ENCODE measurements around the gene CRHBP.
"Not testable (repeated sequence)": the region's sequence is repeated elsewhere in the genome, so short reads cannot be mapped to it uniquely, and the experiment has no call there.

The CRHBP gene

GRCh38 chr5:76952795-76953536 lies at the start of gene CRHBP:
Gene CRHBP (plus strand): TSS chr5:76953045. CDS start chr5:76953135, 90 bp downstream.
- Mint-ChIP-seq H3K27ac (no peak within 1 kb of the TSS), H3K36me3 (ENCODE audit: low read depth) (no peaks in the 10 kb centered on the region), H3K9me3 (no peaks in the 10 kb centered on the region), H3K4me3 (peak within 1 kb of the TSS; percentile 31), H3K4me1 (ENCODE audit: low read depth) (peaks cover 10% of the 10 kb centered on the region), H3K27me3 (peaks cover 55% of the 10 kb centered on the region)
- DNase-seq: no peak

- no peaks in the 10 kb centered on the region for H3K27me3 Mint-ChIP-seq
- no peak overlapping the region for H3K4me3 Mint-ChIP-seq
- no peaks in the 10 kb centered on the region for H3K9me3 Mint-ChIP-seq
- no peak overlapping the region for H3K27ac Mint-ChIP-seq
- H3K36me3 Mint-ChIP-seq (ENCODE audit: low read depth): no peaks in the 10 kb centered on the region
- no peaks in the 10 kb centered on the region for H3K4me1 Mint-ChIP-seq (ENCODE audit: low read depth)
- DNase-seq: no peak
Measured at GRCh38 chr5:76908166-76908565, 44.7 kb upstream of the CRHBP start.

DNA sequence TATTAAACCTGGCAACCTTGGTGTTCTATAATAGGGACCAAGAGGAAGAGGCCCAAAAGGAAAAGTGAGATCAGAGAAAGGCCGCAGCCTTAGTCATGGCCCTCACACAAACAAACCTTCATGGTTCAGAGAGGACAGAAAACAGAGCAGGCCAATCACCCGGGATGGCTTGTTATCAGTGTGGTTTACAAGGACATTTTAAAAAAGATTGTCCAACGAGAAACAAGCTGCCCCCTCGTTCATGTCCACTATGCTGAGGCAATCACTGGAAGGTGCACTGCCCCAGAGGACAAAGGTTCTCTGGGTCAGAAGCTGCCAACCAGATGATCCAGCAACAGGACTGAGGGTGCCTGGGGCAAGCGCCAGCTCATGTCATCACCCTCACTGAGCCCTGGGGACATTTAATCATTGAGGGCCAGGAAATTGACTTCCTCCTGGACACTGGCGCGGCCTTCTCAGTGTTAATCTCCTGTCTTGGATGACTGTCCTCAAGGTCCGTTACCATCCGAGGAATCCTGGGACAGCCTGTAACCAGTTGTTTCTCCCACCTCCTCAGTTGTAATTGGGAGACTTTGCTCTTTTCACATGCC lies 42.4 kb upstream of the CRHBP start:
- not testable (repeated sequence) for H3K9me3 Mint-ChIP-seq; H3K36me3 Mint-ChIP-seq (ENCODE audit: low read depth); H3K4me1 Mint-ChIP-seq (ENCODE audit: low read depth); DNase-seq; H3K4me3 Mint-ChIP-seq; H3K27me3 Mint-ChIP-seq; H3K27ac Mint-ChIP-seq

GRCh38 chr5:76914671-76915070 lies 38.2 kb upstream of the CRHBP start:
- H3K36me3 Mint-ChIP-seq (ENCODE audit: low read depth); H3K9me3 Mint-ChIP-seq; DNase-seq; H3K27me3 Mint-ChIP-seq; H3K4me1 Mint-ChIP-seq (ENCODE audit: low read depth); H3K27ac Mint-ChIP-seq; H3K4me3 Mint-ChIP-seq: not testable (repeated sequence)

- H3K36me3 Mint-ChIP-seq (ENCODE audit: low read depth): peaks cover 4% of the 10 kb centered on the region
- H3K27ac Mint-ChIP-seq: no peak overlapping the region
- H3K4me3 Mint-ChIP-seq: no peak overlapping the region
- H3K9me3 Mint-ChIP-seq: peaks cover 5% of the 10 kb centered on the region
- H3K4me1 Mint-ChIP-seq (ENCODE audit: low read depth): no peaks in the 10 kb centered on the region
- DNase-seq: no peak
- peaks cover 4% of the 10 kb centered on the region for H3K27me3 Mint-ChIP-seq
Measured at GRCh38 chr5:76918539-76918938, 34.3 kb upstream of the CRHBP start.

- no peaks in the 10 kb centered on the region for H3K27me3 Mint-ChIP-seq
- H3K36me3 Mint-ChIP-seq (ENCODE audit: low read depth): no peaks in the 10 kb centered on the region
- no peak for DNase-seq
- H3K27ac Mint-ChIP-seq: no peak overlapping the region
- no peak overlapping the region for H3K4me3 Mint-ChIP-seq
- H3K4me1 Mint-ChIP-seq (ENCODE audit: low read depth): no peaks in the 10 kb centered on the region
- no peaks in the 10 kb centered on the region for H3K9me3 Mint-ChIP-seq
Measured at GRCh38 chr5:76920491-76920890, 32.4 kb upstream of the CRHBP start.

GRCh38 chr5:76926329-76927105 lies 26.3 kb upstream of the CRHBP start:
- no peak for DNase-seq
- no peaks in the 10 kb centered on the region for H3K9me3 Mint-ChIP-seq
- no peak overlapping the region for H3K4me3 Mint-ChIP-seq
- no peak overlapping the region for H3K27ac Mint-ChIP-seq
- H3K27me3 Mint-ChIP-seq: peaks cover 4% of the 10 kb centered on the region
- H3K4me1 Mint-ChIP-seq (ENCODE audit: low read depth): no peaks in the 10 kb centered on the region
- no peaks in the 10 kb centered on the region for H3K36me3 Mint-ChIP-seq (ENCODE audit: low read depth)

DNA sequence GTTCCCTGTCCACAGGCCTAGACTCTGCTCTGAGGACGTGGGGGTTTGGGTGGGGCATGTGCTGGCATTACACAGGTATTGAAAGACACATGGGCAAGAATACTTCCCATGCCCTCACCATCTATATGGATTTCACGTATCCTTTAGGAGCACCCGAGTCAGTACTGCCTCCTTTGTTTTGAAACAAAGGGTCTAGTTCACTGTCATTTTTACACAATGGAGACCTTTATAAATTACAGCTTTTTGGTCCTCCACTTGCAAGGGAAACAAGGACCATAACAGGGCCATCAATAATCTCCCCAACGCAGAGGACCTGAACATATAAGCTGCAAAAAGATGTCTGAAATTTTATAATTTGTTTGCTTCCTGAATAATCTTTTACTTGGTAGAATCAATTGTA lies 24.9 kb upstream of the CRHBP start:
- Mint-ChIP-seq H3K4me3 (no peak overlapping the region), H3K27ac (no peak overlapping the region), H3K9me3 (no peaks in the 10 kb centered on the region), H3K27me3 (peaks cover 4% of the 10 kb centered on the region), H3K4me1 (ENCODE audit: low read depth) (no peaks in the 10 kb centered on the region), H3K36me3 (ENCODE audit: low read depth) (no peaks in the 10 kb centered on the region)
- DNase-seq: no peak

DNA sequence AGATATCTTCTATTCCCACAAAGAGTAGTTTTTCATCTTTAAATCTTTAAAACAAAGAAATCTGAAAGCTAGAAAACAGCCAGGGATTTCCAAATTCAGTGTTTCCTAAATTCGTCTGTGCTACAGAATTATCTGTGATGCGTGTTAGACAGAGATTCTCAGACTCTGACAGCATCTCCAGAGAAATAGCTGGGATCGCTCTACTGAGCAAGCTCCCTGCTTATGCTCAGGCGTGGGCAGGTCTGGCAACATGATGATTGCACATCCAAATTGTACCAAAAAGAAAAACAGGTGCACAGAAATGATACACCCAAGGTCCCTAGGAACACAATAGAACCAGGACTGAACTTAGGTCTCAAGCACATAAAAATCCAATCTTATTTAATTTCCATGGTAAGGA lies 22.8 kb upstream of the CRHBP start:
- H3K36me3 Mint-ChIP-seq (ENCODE audit: low read depth): no peaks in the 10 kb centered on the region
- H3K27me3 Mint-ChIP-seq: peaks cover 13% of the 10 kb centered on the region
- no peak overlapping the region for H3K27ac Mint-ChIP-seq
- DNase-seq: no peak
- no peaks in the 10 kb centered on the region for H3K9me3 Mint-ChIP-seq
- H3K4me3 Mint-ChIP-seq: no peak overlapping the region
- H3K4me1 Mint-ChIP-seq (ENCODE audit: low read depth): no peaks in the 10 kb centered on the region

GRCh38 chr5:76938177-76938576 lies 14.7 kb upstream of the CRHBP start:
- no peaks in the 10 kb centered on the region for H3K36me3 Mint-ChIP-seq (ENCODE audit: low read depth)
- H3K27ac Mint-ChIP-seq: no peak overlapping the region
- peaks cover 15% of the 10 kb centered on the region for H3K27me3 Mint-ChIP-seq
- no peaks in the 10 kb centered on the region for H3K9me3 Mint-ChIP-seq
- no peak for DNase-seq
- H3K4me1 Mint-ChIP-seq (ENCODE audit: low read depth): peaks cover 10% of the 10 kb centered on the region
- H3K4me3 Mint-ChIP-seq: no peak overlapping the region

- Mint-ChIP-seq H3K27ac (no peak overlapping the region), H3K36me3 (ENCODE audit: low read depth) (no peaks in the 10 kb centered on the region), H3K9me3 (no peaks in the 10 kb centered on the region), H3K4me3 (no peak overlapping the region), H3K4me1 (ENCODE audit: low read depth) (peaks cover 10% of the 10 kb centered on the region), H3K27me3 (peaks cover 7% of the 10 kb centered on the region)
- DNase-seq: no peak
Measured at GRCh38 chr5:76941000-76941399, 11.8 kb upstream of the CRHBP start.

DNA sequence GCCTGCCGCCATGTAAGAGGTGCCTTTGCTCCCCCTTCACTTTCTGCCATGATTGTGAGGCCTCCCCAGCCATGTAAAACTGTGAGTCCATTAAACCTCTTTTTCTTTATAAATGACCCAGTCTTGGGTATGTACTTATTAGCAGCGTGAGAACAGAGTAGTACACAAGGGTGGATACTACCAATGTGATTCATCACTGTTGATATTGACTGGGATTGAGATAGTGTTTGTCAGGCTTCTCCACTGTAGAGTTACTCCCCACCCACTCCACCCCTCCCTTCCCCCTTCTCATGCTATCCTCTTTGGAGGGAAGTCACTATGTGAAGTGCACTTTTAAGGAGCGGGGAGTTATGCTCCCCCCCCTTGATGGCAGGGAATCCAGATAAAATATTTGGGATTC lies 11.4 kb upstream of the CRHBP start:
- Mint-ChIP-seq H3K27me3 (peaks cover 9% of the 10 kb centered on the region), H3K27ac (no peak overlapping the region), H3K4me1 (ENCODE audit: low read depth) (peaks cover 10% of the 10 kb centered on the region), H3K9me3 (no peaks in the 10 kb centered on the region), H3K4me3 (no peak overlapping the region), H3K36me3 (ENCODE audit: low read depth) (no peaks in the 10 kb centered on the region)
- DNase-seq: no peak

GRCh38 chr5:76942581-76942980 lies 10.3 kb upstream of the CRHBP start:
- Mint-ChIP-seq H3K9me3 (no peaks in the 10 kb centered on the region), H3K27me3 (peaks cover 15% of the 10 kb centered on the region), H3K36me3 (ENCODE audit: low read depth) (no peaks in the 10 kb centered on the region), H3K4me3 (no peak overlapping the region), H3K27ac (no peak overlapping the region), H3K4me1 (ENCODE audit: low read depth) (peaks cover 10% of the 10 kb centered on the region)
- no peak for DNase-seq

DNA sequence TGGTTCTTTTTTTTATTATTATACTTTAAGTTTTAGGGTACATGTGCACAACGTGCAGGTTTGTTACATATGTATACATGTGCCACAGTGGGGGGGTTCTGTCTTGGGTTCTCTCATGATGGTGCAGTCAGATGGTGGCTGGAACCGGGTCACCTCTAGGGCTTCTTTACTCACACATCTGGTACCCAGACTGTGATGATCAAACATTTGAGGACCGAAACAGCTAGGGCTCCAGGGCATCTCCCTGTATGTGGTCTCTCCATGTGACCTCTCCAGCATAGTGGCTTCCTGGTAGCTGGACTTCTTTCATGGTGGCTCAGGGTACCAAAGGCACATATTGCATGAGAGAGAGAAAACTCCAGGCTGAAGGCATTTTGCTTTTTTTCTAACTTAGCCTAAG lies 9.8 kb upstream of the CRHBP start:
- peaks cover 17% of the 10 kb centered on the region for H3K27me3 Mint-ChIP-seq
- no peak for DNase-seq

DNA sequence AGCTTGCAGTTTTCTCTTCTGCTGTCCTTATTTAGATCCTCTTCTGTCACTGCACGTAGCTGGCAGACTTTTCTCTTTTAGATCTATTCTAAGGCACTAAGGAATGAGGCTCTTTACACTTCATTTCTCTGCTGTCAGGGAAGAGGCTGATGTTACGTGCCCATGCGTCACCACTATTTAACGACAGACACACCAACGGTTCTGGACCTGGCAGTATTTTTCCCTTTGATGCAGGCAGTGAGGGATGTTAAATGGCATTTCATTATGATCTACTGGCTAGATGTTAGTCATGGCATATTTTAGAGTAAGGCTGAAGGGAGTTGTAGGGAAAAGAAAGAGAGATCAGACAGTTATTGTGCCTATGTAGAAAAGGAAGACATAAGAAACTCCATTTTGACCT lies 8.2 kb upstream of the CRHBP start:
- peaks cover 4% of the 10 kb centered on the region for H3K4me1 Mint-ChIP-seq (ENCODE audit: low read depth)
- H3K36me3 Mint-ChIP-seq (ENCODE audit: low read depth): no peaks in the 10 kb centered on the region
- no peak for DNase-seq
- H3K27ac Mint-ChIP-seq: no peak overlapping the region
- no peaks in the 10 kb centered on the region for H3K9me3 Mint-ChIP-seq
- peaks cover 22% of the 10 kb centered on the region for H3K27me3 Mint-ChIP-seq
- no peak overlapping the region for H3K4me3 Mint-ChIP-seq

More for the DNA sequence above, 9.8 kb upstream of the CRHBP start:
- no peaks in the 10 kb centered on the region for H3K9me3 Mint-ChIP-seq
- no peak overlapping the region for H3K27ac Mint-ChIP-seq
- no peaks in the 10 kb centered on the region for H3K36me3 Mint-ChIP-seq (ENCODE audit: low read depth)
- H3K4me1 Mint-ChIP-seq (ENCODE audit: low read depth): peaks cover 7% of the 10 kb centered on the region
- no peak overlapping the region for H3K4me3 Mint-ChIP-seq
